WTC11 (cell line): Measurements from ENCODE around the gene DMXL1. TPM values are rescaled to one million over a fixed set of nuclear protein-coding genes. Genes with fewer than 3 reads are reported as not detected.

ENCODE experiments used
- ATAC-seq: fragments of 200-7000 bp; cut with Tn5 transposase; 2 replicates; pipeline ENCODE4 v1.10.0; 2021; ENCODE audit warnings: mild to moderate bottlenecking, moderate library complexity
- CTCF ChIA-PET: fragments of 300-600 bp; sonication (Branson Sonifier 250); formaldehyde crosslinking; loops from one replicate; lab custom pipeline; 2021; ENCODE audit warnings: antibody characterized with exemption; lab: Charles Lee
- POLR2A ChIA-PET: fragments of 350-600 bp; sonication (Branson Sonifier 250); formaldehyde crosslinking; loops from one replicate; lab custom pipeline; 2021; ENCODE audit warnings: antibody characterized with exemption; lab: Charles Lee
- DNase-seq: peaks from one replicate; pipeline ENCODE4 v3.0.0; 2021; ENCODE audit warnings: low spot score
- H3K27ac Mint-ChIP-seq: 2 replicates; pipeline ENCODE4 v1.8.0; 2021; ENCODE audit warnings: mixed read lengths
- H3K27me3 Mint-ChIP-seq: 2 replicates; pipeline ENCODE4 v1.8.0; 2021; ENCODE audit warnings: low read depth, mild to moderate bottlenecking, moderate library complexity, mixed read lengths
- H3K36me3 Mint-ChIP-seq: 2 replicates; pipeline ENCODE4 v1.8.0; 2021; ENCODE audit warnings: mixed read lengths
- H3K4me1 Mint-ChIP-seq: 2 replicates; pipeline ENCODE4 v1.8.0; 2022; ENCODE audit warnings: mixed read lengths
- H3K4me3 Mint-ChIP-seq: 2 replicates; pipeline ENCODE4 v1.8.0; 2021; ENCODE audit warnings: mild to moderate bottlenecking, moderate library complexity, mixed read lengths
- H3K9me3 Mint-ChIP-seq: 2 replicates; pipeline ENCODE4 v1.8.0; 2021; ENCODE audit warnings: mixed read lengths
- AR ChIP-seq: fragments of 250-450 bp; sonication (Bioruptor Pico); IDR thresholded peaks from 2 replicates; pipeline ENCODE4 v1.9.0; 2021; ENCODE audit warnings: mild to moderate bottlenecking
- EMX1 ChIP-seq: fragments of 250-450 bp; sonication (Bioruptor Pico); IDR thresholded peaks from 2 replicates; pipeline ENCODE4 v1.8.0; 2021; ENCODE audit warnings: mild to moderate bottlenecking
- HMGXB4 ChIP-seq: sonication (generic); formaldehyde crosslinking; IDR thresholded peaks from 2 replicates; pipeline ENCODE4 v1.8.1; 2023; ENCODE audit warnings: mild to moderate bottlenecking, moderate library complexity, missing genetic modification reagents
- IRF1 ChIP-seq: sonication (generic); formaldehyde crosslinking; IDR thresholded peaks from 2 replicates; pipeline ENCODE4 v1.8.0; 2023; ENCODE audit warnings: missing genetic modification reagents
- JAZF1 ChIP-seq: fragments of 250-450 bp; sonication (Bioruptor Pico); IDR thresholded peaks from 2 replicates; pipeline ENCODE4 v1.9.0; 2021; ENCODE audit warnings: moderate library complexity, mild to moderate bottlenecking, inconsistent platforms
- MXD4 ChIP-seq: fragments of 250-450 bp; sonication (Bioruptor Pico); IDR thresholded peaks from 2 replicates; pipeline ENCODE4 v1.8.0; 2021; ENCODE audit warnings: mild to moderate bottlenecking, moderate library complexity, borderline replicate concordance
- NR1H2 ChIP-seq: sonication (generic); formaldehyde crosslinking; IDR thresholded peaks from 2 replicates; pipeline ENCODE4 v1.9.0; 2021; ENCODE audit warnings: mild to moderate bottlenecking, moderate library complexity, missing genetic modification reagents
- OVOL2 ChIP-seq: fragments of 250-450 bp; sonication (Bioruptor Pico); IDR thresholded peaks from 2 replicates; pipeline ENCODE4 v1.9.0; 2021; ENCODE audit warnings: mild to moderate bottlenecking, borderline replicate concordance
- PRDM15 ChIP-seq: sonication (generic); formaldehyde crosslinking; IDR thresholded peaks from 2 replicates; pipeline ENCODE4 v1.8.0; 2022; ENCODE audit warnings: missing genetic modification reagents
- PREB ChIP-seq: sonication (generic); formaldehyde crosslinking; IDR thresholded peaks from 2 replicates; pipeline ENCODE4 v1.8.1; 2022; ENCODE audit warnings: mild to moderate bottlenecking, missing genetic modification reagents, moderate library complexity, borderline replicate concordance
- SMAD3 ChIP-seq: sonication (generic); formaldehyde crosslinking; IDR thresholded peaks from 2 replicates; pipeline ENCODE4 v1.8.0; 2022; ENCODE audit warnings: missing genetic modification reagents, mild to moderate bottlenecking, borderline replicate concordance
- SMAD4 ChIP-seq: sonication (generic); formaldehyde crosslinking; IDR thresholded peaks from 2 replicates; pipeline ENCODE4 v1.8.0; 2022; ENCODE audit warnings: mild to moderate bottlenecking, missing genetic modification reagents
- TP53 ChIP-seq: sonication (generic); formaldehyde crosslinking; IDR thresholded peaks from 2 replicates; pipeline ENCODE4 v1.8.1; 2023; ENCODE audit warnings: mild to moderate bottlenecking, missing genetic modification reagents
- ZNF232 ChIP-seq: sonication (generic); formaldehyde crosslinking; IDR thresholded peaks from 2 replicates; pipeline ENCODE4 v1.8.0; 2022; ENCODE audit warnings: mild to moderate bottlenecking, missing genetic modification reagents
- ZNF317 ChIP-seq: sonication (generic); formaldehyde crosslinking; IDR thresholded peaks from 2 replicates; pipeline ENCODE4 v1.8.1; 2023; ENCODE audit warnings: low read depth, mild to moderate bottlenecking, moderate library complexity, missing genetic modification reagents, borderline replicate concordance
- ZNF671 ChIP-seq: fragments of 250-450 bp; sonication (Bioruptor Pico); IDR thresholded peaks from 2 replicates; pipeline ENCODE4 v1.8.0; 2021; ENCODE audit warnings: mild to moderate bottlenecking
- ZSCAN18 ChIP-seq: fragments of 250-450 bp; sonication (Bioruptor Pico); IDR thresholded peaks from 2 replicates; pipeline ENCODE4 v2.1.2; 2022; ENCODE audit warnings: mild to moderate bottlenecking, moderate library complexity
- total RNA-seq: library from RNA; stranded (reverse); gene quantifications from 3 replicates; pipeline ENCODE4 v1.2.3, GENCODE V29; 2021
- TF ChIP-seq, protein P1 (sequence below): sonication (generic); formaldehyde crosslinking; IDR thresholded peaks from 2 replicates; pipeline ENCODE4 v1.8.0; 2022; ENCODE audit warnings: mild to moderate bottlenecking, missing genetic modification reagents
- TF ChIP-seq, protein P2 (sequence below): sonication (generic); formaldehyde crosslinking; IDR thresholded peaks from 2 replicates; pipeline ENCODE4 v1.8.1; 2023; ENCODE audit warnings: mild to moderate bottlenecking, missing genetic modification reagents
- TF ChIP-seq, protein P3 (sequence below): sonication (generic); formaldehyde crosslinking; IDR thresholded peaks from 2 replicates; pipeline ENCODE4 v1.8.1; 2022; ENCODE audit warnings: low read depth, missing genetic modification reagents, borderline replicate concordance

Gene DMXL1
- total RNA-seq, 1 experiment from 2014 or later: 43.7 TPM

DNA sequence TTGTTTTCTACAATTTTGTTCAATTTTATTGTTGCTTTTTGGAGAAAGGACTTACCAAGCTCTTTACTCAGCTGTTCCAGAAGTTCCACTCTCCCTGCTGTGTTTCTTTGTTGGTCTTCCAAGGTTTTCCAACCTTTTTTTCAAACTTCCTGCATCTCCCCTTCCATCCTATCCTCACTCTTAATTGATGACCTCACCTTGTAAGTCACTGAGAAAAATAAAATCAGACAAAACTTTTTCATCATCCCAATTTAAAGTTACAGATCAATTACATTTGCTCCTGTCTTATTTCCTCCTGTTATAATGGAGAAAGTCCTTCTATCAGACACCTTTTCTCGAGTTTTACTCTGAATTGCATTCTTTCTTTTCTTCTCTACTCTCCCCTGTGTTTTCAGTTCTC lies 121.1 kb downstream of the DMXL1 start:
- peaks cover 17% of the 10 kb centered on the region for H3K36me3 Mint-ChIP-seq
- ChIA-PET CTCF (interaction anchor here (0.7 kb wide), 1 partner anchor 170 kb away, joined by 3 read pairs; no protein-coding TSS in a partner anchor), POLR2A (no interaction called here)
- H3K9me3 Mint-ChIP-seq: no peaks in the 10 kb centered on the region
- H3K27me3 Mint-ChIP-seq: no peaks in the 10 kb centered on the region
- DNase-seq (no peak), ATAC-seq (no peak)
- peaks cover 19% of the 10 kb centered on the region for H3K4me1 Mint-ChIP-seq
- no peak overlapping the region for H3K27ac Mint-ChIP-seq
- H3K4me3 Mint-ChIP-seq: no peak overlapping the region
- TF ChIP-seq, protein P1, sequence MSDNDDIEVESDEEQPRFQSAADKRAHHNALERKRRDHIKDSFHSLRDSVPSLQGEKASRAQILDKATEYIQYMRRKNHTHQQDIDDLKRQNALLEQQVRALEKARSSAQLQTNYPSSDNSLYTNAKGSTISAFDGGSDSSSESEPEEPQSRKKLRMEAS (CRISPR knock-in tag): no peak
- TF ChIP-seq TP53 (CRISPR knock-in tag) (no peak), MXD4 (CRISPR knock-in tag) (no peak), PREB (CRISPR knock-in tag) (no peak), JAZF1 (CRISPR knock-in tag) (no peak)
- TF ChIP-seq, protein P2, sequence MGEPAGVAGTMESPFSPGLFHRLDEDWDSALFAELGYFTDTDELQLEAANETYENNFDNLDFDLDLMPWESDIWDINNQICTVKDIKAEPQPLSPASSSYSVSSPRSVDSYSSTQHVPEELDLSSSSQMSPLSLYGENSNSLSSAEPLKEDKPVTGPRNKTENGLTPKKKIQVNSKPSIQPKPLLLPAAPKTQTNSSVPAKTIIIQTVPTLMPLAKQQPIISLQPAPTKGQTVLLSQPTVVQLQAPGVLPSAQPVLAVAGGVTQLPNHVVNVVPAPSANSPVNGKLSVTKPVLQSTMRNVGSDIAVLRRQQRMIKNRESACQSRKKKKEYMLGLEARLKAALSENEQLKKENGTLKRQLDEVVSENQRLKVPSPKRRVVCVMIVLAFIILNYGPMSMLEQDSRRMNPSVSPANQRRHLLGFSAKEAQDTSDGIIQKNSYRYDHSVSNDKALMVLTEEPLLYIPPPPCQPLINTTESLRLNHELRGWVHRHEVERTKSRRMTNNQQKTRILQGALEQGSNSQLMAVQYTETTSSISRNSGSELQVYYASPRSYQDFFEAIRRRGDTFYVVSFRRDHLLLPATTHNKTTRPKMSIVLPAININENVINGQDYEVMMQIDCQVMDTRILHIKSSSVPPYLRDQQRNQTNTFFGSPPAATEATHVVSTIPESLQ (CRISPR knock-in tag): no peak
- TF ChIP-seq, all 79 proteins: peak for 0

- no peak for DNase-seq
- CTCF ChIA-PET: no interaction called here
- Mint-ChIP-seq H3K36me3 (peaks cover 42% of the 10 kb centered on the region), H3K27ac (peak overlapping the region; percentile 5), H3K27me3 (no peaks in the 10 kb centered on the region), H3K9me3 (no peaks in the 10 kb centered on the region), H3K4me3 (no peak overlapping the region), H3K4me1 (no peaks in the 10 kb centered on the region)
- POLR2A ChIA-PET: no interaction called here
- no peak for ATAC-seq
- TF ChIP-seq ZSCAN18 (CRISPR knock-in tag) (no peak), ZNF232 (no peak), NR1H2 (CRISPR knock-in tag) (no peak), IRF1 (CRISPR knock-in tag) (no peak), ZNF317 (CRISPR knock-in tag) (no peak), OVOL2 (CRISPR knock-in tag) (no peak), SMAD3 (CRISPR knock-in tag) (no peak), SMAD4 (no peak), EMX1 (CRISPR knock-in tag) (no peak), PRDM15 (CRISPR knock-in tag) (no peak), AR (CRISPR knock-in tag) (no peak), ZNF671 (CRISPR knock-in tag) (no peak), HMGXB4 (CRISPR knock-in tag) (no peak)
- TF ChIP-seq, protein P3, sequence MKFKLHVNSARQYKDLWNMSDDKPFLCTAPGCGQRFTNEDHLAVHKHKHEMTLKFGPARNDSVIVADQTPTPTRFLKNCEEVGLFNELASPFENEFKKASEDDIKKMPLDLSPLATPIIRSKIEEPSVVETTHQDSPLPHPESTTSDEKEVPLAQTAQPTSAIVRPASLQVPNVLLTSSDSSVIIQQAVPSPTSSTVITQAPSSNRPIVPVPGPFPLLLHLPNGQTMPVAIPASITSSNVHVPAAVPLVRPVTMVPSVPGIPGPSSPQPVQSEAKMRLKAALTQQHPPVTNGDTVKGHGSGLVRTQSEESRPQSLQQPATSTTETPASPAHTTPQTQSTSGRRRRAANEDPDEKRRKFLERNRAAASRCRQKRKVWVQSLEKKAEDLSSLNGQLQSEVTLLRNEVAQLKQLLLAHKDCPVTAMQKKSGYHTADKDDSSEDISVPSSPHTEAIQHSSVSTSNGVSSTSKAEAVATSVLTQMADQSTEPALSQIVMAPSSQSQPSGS (CRISPR knock-in tag): no peak
Measured at GRCh38 chr5:119200795-119201194, 129.9 kb downstream of the DMXL1 start.
